ENCODE measurements around the gene TIAM1. TPM values are rescaled to one million over a fixed set of nuclear protein-coding genes. Genes with fewer than 3 reads are reported as not detected.
A peak's percentile ranks its signal among the peaks of the same experiment; 100 is the strongest.
"Not testable (repeated sequence)": the region's sequence is repeated elsewhere in the genome, so short reads cannot be mapped to it uniquely, and the experiment has no call there.

The TIAM1 gene
- total RNA-seq, 1 donor from 2014 or later = 7.8 TPM

DNA sequence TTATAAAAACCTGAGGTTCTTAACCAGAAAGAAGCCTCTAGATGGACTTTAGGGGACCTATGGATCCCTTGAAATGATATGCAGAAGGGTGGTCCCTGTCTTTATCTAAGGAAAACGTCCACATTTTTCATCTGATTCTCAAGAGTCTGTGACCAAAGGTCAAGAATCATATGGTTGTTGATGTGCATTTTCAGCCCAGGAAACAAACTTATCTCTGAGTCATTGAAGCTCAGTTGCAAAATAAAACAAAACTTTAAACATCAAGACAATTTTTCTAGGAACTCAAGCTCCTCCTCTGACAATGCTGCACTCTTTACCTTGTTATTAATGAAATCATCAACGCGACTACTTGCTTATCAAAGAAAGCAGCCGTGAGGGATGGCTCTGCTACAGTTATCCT, 83.3 kb downstream of the TIAM1 start:
- DNase-seq (ENCODE audit: low read depth) = no peak

DNA sequence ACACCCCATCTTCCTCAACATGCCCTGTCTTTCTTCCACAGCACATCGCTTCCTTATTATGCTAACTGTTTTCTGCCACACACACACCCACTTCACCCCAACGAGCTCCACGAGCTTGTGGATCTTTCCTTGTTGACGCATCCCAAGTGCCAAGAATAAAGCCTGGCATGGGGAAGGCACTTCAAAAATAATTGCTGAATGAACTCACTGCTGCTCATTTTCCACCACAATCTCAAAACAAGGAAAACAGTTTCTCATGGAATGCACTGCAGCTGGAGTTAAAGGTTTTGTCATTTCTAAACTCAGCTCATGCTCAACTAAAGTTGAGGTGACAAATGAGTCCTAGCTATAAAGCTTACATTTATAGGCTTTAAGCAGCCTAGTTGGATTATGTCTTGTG, 86.0 kb downstream of the TIAM1 start:
- DNase-seq (ENCODE audit: low read depth) = peak; percentile 86

DNA sequence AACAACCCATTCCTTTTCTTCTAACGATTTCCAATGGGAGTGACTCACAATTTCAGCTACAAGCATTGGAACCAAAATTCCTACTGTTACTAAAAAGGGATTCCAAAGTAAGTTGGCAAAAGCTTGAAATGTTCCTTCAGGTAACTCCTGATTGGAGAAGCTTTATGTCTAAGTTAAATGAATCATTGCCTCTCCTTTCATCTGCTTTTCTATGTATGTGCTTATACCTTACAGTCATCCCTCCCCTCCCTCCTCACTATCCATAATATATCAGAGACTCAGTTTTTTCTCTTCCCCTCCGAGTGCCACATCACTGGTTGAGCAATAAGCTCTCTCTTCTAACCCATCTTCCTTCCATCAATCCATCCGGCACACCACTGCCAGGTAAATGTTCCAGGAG, 86.8 kb downstream of the TIAM1 start:
- DNase-seq (ENCODE audit: low read depth) = no peak

DNA sequence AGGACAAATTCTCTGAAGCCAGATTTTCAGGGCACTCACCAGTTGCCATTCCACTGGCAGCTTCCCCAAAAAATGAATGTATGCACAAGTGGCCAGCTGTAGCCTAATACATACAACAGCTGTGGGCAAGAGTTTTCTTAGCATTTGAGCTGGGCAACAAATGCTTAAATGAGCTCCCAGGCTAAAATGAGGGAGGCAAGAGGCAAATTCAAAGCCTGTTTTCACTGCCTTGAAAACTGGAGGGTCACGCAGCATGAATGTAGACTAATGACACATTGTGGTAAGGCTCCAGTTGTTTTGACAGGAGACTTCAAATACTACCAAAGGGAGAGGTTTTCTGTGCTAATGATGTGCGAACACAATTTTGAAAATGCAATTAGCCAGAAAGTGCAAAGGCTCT, 88.2 kb downstream of the TIAM1 start:
- peak; percentile 75 for DNase-seq (ENCODE audit: low read depth)

DNA sequence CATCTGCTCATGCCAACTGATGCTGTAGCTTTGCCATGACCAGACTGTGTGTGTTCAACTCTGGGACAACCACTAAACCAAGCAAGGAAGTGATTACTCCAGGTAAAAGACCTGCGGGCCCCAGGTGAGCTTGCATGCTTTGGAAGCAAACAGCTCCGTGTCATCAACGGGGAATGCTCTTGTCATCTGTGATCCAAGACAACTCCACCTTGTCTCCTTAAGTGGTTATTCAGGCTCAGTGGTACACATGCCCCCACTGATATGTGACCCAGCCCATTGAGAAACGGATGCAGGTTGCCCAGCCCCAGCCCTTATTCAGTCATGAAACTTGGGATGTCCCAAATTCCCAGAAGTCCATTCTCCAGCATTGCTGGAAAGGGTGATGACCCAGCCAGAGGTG, 89.0 kb downstream of the TIAM1 start:
- DNase-seq (ENCODE audit: low read depth) = no peak

DNA sequence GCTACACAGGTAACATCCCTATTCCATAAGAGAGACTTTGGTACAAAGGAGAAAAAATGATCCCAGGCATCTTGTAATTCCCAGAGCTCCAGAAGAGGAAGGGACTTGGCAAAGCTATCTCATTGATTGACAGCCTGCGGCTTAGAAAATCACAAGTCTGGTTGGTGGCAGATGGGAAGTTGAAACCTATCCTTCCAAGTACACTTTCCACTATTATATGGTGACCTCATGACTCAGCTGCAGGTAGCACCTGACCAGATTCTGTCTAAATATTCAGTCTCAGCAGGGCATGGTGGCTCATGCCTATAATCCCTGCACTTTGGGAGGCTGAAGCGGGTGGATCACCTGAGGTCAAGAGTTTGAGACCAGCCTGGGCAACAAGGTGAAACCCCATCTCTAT, 89.9 kb downstream of the TIAM1 start:
- no peak for DNase-seq (ENCODE audit: low read depth)

DNA sequence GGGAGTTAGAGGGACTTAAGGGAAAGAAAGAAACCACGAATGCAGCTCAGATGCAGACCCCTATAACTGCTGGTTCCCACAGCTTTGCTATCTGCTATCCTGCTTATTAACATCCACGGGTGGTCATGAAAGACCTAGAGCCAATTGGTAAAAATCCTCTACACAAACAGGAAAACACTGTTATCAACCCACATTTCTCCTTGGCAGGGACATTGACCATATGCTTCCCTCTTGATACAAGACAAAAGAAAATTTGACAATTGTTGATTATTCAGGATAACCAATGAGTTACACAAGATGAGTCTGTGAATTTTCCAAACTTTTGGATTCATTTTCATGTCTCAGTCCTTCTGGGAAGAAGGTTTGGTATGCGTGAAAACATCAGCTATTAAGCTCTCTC, 90.4 kb downstream of the TIAM1 start:
- no peak for DNase-seq (ENCODE audit: low read depth)

DNA sequence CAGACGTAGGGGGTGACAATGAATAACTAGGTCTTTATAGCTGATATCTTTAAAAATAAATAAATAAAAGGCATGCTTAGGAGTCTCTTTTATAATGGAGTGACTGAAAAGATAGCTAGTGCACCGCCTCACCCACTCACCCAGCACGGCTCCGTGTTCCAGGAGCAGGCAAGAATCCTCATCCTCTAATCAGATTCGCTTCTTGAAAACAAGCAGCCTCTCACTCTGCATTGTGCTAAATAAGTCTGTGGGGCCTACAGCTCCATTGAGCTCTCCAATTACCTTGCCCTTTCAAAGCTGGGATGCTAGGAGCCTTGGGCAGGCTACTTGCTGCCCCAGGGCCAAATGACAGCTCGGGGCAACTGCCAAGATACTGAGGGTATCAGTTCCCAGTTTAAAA, 91.5 kb downstream of the TIAM1 start:
- DNase-seq (ENCODE audit: low read depth) = no peak

DNA sequence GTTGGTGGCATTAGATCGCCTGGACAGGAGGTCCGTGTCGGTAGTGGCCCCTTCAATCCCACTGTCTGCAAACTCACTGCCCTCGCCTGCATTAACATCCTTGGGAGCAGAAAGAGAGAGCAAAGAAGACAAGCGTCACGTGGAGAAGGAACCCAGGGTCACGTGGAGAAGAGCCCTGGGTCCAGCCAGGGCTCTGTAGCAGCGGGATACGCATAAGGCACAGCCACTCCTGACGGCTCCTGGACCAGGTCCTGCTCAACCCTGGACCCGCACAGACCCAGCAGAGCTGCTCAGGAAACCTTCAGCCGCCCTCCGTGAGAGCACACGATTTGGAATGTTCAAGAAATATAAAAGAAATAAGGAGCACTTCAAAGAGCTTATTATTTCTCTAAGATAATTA, 92.0 kb downstream of the TIAM1 start:
- DNase-seq (ENCODE audit: low read depth) = no peak

DNA sequence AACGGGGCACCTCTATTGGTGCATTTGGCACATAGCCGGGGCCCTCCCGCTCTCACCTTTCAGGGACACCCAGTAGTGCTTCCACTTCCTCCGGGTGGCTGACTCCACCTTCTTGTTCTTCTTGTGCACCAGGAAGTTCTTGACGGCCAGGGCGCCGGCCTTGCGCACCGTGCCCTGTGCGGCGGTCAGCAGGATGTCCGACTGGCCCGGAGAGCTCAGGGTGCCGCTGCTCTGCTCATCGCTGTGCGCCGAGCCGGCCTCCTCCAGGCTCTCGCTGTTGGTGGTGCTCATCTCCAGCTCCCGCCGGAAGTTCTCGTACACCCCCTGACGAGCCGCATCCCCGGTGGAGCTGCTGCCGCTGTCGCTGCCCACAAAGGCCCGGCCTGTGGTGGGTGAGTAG, 92.4 kb downstream of the TIAM1 start:
- no peak for DNase-seq (ENCODE audit: low read depth)

DNA sequence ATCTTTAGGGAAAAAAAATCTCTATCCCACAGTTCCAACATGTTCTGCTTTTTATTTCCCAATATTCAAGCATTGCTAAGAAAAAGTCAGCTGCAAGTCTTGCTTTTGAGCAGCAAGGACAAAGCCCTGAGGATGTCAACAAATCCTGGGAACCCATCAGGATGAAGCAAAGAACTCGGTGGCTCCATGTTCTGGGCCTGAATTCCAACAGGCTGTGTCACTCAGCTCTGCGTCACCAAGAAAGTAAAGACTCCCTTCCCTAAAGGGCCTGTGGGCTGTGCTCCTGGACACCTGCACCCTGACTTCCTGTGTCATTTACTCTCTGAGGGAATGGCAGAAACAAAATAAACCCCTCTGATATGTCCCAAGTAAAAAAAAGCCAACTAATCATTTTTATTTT, 95.5 kb downstream of the TIAM1 start:
- peak; percentile 45 for DNase-seq (ENCODE audit: low read depth)

DNA sequence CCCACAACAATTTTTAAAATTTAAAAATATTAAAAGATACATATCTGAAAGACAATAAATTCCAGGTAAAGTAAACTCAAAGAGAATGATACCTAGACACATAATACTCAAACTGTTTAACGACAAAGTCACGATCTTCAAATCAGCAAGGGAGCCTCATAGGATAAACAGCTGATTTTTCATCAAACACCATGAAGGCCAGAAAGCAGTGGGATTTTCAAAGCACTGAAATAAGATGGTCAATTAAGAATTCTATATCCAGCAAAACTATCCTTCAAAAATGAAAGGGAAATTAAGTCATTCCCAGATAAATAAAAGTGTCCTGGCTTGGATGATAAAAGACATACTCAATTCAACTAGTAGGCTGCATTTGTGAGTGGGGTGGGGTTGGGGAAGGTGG, 100.5 kb downstream of the TIAM1 start:
- no peak for DNase-seq (ENCODE audit: low read depth)

DNA sequence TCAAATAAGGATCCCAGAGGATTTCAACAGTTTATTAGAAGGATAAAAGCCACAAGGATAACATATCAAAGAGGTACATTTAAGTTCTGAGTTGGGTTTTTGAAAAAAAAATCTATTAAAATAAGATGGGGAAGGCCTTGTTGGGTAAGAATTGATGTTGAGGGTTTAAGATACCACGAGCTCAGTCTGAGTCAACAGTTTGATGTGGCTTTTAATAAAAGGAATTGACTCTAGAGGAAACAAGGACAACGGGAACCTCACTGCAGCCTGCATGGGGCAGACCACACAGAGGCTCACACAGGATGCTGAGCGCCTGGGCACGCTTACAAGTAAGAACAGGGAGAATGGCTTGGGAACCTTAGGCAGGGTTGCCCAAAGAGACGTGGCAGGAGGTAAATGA, 107.5 kb downstream of the TIAM1 start:
- DNase-seq (ENCODE audit: low read depth) = no peak

DNA sequence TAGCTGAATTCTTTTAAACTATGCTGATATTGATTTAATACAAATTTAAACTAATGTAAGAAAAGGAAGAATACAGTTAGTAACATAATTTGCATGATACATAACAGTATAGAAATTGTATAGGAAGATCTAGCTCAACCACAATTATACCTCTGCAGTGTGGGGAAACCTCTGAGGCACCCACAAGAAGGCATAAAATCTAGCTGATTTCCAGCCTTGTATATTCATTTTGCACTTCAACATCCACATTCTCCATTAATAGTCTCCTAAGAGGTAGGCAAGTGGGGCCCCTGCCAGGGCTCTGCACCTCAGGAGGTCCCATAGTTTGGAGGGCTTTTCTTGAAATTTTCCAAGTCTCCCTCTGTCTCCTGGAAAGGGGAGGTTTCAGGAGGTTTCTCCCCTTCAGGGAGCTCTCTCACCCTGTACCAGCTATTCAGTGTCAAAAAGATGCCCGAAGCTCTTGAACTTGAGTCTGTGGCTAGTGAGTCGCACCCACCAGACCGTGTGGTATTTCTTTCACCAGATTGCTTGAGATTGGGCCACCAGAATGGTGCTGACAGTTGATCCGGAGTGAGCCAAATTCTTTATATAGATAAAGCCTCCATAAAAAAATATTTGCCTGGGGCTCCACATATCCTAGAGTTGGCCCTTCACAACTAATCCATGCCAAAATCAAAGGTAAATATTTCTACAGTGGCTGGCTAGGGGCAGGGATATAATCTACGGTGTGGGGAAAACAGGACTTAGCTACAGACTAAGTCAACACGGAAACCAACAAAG, 108.2 kb downstream of the TIAM1 start:
- DNase-seq (ENCODE audit: low read depth) = peak; percentile 78

DNA sequence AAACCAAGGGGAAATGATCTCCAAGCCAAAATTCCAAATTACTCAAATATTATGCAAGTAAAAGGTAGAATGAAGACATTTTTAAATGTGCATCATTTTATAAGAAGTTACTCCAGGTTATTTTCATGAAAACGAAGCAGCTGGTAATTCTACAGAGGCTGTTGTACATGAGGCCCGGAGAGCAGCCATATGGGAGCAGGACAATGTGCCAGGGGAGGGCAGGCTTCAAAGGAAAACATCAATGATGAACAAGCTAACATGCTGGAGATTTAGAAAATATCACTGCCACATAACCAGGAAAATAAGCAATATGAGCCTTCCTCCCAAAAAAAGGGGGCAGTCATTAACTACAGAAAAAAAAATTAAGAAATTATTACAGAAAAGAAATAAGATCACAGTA, 109.1 kb downstream of the TIAM1 start:
- DNase-seq (ENCODE audit: low read depth) = no peak

DNA sequence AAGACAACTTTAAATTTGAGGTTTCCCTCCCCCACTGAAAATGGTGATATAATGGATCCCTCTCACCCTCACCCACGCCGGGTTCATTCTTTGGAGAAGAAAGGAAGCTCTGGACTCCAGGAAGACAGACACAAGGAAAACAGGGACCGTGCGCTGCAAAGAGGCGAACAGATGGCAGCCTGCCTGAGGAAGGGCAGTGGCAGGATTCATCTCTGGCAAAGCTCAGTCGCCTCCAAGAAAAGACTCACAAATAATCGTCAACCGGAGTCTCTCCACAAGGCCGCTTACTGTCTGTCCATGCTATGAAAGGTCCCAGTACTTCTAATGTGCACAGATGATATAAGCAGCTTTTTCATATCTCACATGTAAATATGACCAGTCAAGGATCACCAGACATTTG, 110.3 kb downstream of the TIAM1 start:
- no peak for DNase-seq (ENCODE audit: low read depth)

DNA sequence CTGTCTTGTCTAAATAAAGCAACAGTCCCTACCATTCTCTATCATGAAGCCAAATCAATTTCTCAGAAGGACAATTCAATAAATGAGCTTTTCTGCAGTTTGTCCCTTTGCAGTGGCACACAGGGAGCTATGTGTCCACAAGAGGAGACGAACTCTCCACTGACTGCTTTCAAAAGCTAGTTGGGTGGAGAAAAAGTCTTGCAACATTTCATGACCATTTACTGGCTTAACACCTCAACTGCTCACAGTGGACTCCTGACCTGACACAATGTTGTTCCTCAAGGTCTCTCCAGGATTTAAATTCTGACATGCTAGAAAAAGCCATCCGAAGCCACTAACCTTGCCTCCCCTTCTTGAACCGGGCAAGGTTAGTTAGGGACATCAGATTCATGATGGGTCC, 111.7 kb downstream of the TIAM1 start:
- no peak for DNase-seq (ENCODE audit: low read depth)

DNA sequence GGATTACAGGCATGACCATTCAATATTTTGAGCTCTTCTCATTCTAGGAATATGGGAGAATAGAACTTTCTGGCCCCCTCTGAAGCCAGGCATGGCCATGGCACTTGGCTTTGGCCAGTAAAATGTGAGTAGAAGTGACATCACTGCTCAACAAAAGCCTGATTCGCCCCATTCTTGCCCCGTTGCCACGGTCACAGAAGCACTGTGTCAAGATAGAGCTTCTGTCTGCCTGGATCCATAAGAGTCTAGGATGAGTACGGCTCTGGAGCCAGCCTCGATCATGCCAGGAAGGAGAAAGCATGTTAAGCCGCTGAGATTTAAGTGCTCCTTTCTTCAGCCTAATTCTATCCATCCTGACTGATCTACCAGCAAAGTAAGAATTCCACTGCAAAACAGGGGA, 113.1 kb downstream of the TIAM1 start:
- DNase-seq (ENCODE audit: low read depth) = no peak

DNA sequence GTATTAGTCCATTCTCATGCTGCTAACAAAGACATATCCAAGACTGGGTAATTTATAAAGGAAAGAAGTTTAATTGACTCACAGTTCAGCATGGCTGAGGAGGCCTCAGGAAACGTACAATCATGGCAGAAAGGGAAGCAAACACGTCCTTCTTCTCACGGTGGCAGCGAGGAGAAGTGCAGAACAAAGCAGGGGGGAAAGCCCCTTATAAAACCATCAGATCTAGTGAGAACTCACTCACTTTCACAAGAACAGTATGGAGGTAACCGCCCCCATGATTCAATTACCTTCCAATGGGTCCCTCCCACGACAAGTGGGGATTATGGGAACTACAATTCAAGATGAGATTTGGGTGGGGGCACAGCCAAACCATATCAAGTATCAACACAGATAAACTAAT, 115.3 kb downstream of the TIAM1 start:
- not testable (repeated sequence) for DNase-seq (ENCODE audit: low read depth)

DNA sequence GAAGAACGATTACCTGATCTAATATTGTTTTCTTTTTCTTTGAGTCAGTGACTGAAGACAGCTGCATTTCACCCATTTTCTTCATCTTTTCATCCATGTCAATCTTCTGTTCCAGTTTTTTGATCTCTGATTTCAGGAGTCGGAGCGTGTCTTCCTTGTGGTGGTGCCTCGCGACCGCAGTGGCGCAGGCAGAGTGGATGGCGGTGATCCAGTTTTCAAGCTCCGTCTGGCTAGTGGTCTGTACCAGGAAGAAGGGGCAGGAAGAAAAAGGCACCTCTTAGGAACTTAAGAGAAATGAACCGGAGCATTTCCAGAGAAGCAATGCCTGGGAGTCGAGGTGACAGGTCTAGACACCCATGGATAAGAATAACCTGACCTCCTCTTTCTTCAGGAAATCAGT, 118.3 kb downstream of the TIAM1 start:
- no peak for DNase-seq (ENCODE audit: low read depth)

DNA sequence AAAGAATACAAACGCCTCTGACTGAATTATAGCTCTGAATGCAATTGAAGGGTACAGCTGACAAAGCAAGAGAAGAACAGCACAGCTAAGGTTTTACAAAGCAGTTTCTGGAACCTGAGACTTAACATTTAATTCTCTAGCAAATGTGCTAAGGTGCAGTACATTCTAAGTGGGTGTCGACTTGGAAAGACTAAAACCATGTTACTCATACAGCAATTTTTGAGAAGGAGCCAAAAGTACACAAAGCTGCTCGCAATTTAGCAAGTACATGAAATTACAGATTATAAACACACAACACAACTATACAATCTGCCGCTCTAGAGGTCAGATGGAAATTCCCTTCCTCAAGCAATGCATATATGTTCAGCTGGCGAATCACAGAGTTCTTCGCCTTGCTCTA, 121.9 kb downstream of the TIAM1 start:
- no peak for DNase-seq (ENCODE audit: low read depth)

DNA sequence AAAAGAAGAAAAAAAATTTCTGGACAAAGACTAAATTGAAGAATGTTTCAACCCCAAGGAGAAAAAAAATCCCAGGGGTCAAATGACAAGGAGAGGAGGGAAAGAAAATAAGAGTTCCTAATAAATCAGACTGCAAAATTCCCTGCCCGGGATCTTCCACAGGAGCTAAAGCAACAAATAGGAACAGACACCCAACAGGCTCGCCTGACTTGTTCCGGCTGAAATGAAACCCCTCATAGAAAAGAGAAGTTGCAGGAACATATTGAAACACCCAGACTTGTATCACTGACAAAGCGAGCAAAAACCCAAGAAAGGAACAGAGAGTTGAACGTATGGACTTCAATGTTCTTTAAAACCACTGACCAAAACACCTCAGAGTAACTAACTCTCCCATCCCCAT, 123.0 kb downstream of the TIAM1 start:
- DNase-seq (ENCODE audit: low read depth) = no peak

DNA sequence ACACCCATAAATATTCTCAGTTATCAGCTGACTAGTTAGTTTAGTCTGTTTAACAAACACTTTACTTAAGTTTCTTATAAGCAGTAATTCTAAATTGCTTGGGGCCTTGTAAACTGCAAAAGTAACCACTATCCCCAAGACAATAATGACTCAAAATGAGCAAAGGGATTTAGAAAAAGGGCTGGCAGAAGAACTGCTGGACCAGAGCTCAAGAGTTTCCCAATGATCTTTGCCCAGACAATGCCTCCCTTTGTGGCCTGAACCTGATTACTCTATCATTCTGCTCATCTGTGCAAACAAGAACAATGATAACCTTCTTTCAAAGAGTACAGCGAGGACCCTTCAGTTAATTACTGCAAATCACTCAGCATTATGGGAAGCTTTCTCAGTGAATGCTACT, 123.5 kb downstream of the TIAM1 start:
- peak; percentile 45 for DNase-seq (ENCODE audit: low read depth)
